Ecto neural progenitor cell (in vitro differentiated cells): Measurements from ENCODE around the gene CA4.

ENCODE experiments used
- DNase-seq: peaks from one replicate; pipeline ENCODE4 v3.0.0-alpha.2; 2018; ENCODE audit warnings: low spot score

The CA4 gene

GRCh38 chr17:60130466-60130865, 19.3 kb upstream of the CA4 start:
- DNase-seq, result no peak

GRCh38 chr17:60134396-60135150, 15.2 kb upstream of the CA4 start:
- peak; percentile 47 for DNase-seq

- peak; percentile 96 for DNase-seq
Observed at GRCh38 chr17:60135151-60135950, 14.4 kb upstream of the CA4 start.

GRCh38 chr17:60135951-60136666, 13.7 kb upstream of the CA4 start:
- no peak for DNase-seq

- DNase-seq, result no peak
Observed at GRCh38 chr17:60137731-60138130, 12.0 kb upstream of the CA4 start.

- no peak for DNase-seq
Observed at GRCh38 chr17:60138769-60139437, 10.9 kb upstream of the CA4 start.

- peak; percentile 94 for DNase-seq
Observed at GRCh38 chr17:60139438-60140285, 10.1 kb upstream of the CA4 start.

GRCh38 chr17:60141111-60142018, 8.4 kb upstream of the CA4 start:
- peak; percentile 74 for DNase-seq

GRCh38 chr17:60142872-60143499, 6.8 kb upstream of the CA4 start:
- DNase-seq, result peak; percentile 91

- peak; percentile 78 for DNase-seq
Observed at GRCh38 chr17:60145006-60145935, 4.5 kb upstream of the CA4 start.

- no peak for DNase-seq
Observed at GRCh38 chr17:60146206-60146605, 3.6 kb upstream of the CA4 start.

GRCh38 chr17:60147553-60148223, 2.1 kb upstream of the CA4 start:
- no peak for DNase-seq

GRCh38 chr17:60148373-60148772, 1.4 kb upstream of the CA4 start:
- no peak for DNase-seq

- DNase-seq, result no peak
Observed at GRCh38 chr17:60151355-60151754, 1.6 kb downstream of the CA4 start.

GRCh38 chr17:60153606-60154390, 4.0 kb downstream of the CA4 start:
- DNase-seq, result peak; percentile 49

GRCh38 chr17:60154616-60155426, 5.0 kb downstream of the CA4 start:
- peak; percentile 54 for DNase-seq
